Fibroblast of lung (primary cell): Measurements from ENCODE around the gene LONP2. TPM values are rescaled to one million over a fixed set of nuclear protein-coding genes. Genes with fewer than 3 reads are reported as not detected.
"Not testable (repeated sequence)": the region's sequence is repeated elsewhere in the genome, so short reads cannot be mapped to it uniquely, and the experiment has no call there.

Experiments
- DNase-seq, 2 donors: peaks; one replicate each; pipeline versions ENCODE4 v3.0.0 to v3.0.0-alpha.2; 2010; ENCODE audit warnings: low read depth in 2 of 2
- H2AFZ ChIP-seq: 2 replicates; pipeline ENCODE4 v1.5.1; 2012; ENCODE audit warnings: low read length, control low read depth, inconsistent platforms
- H3K27ac ChIP-seq: 2 replicates; pipeline ENCODE4 v1.5.1; 2011; ENCODE audit warnings: low read length, control low read depth; ENCODE audit not compliant: insufficient read depth
- H3K27me3 ChIP-seq: 2 replicates; pipeline ENCODE4 v1.5.1; 2011; ENCODE audit warnings: mild to moderate bottlenecking, low read length; ENCODE audit not compliant: control insufficient read depth, insufficient read depth
- H3K36me3 ChIP-seq: 2 replicates; pipeline ENCODE4 v1.5.1; 2011; ENCODE audit warnings: low read length; ENCODE audit not compliant: control insufficient read depth, insufficient read depth
- H3K4me1 ChIP-seq: 2 replicates; pipeline ENCODE4 v1.5.1; 2011; ENCODE audit warnings: low read length; ENCODE audit not compliant: control insufficient read depth, insufficient read depth; ENCODE audit errors: extremely low read depth
- H3K4me2 ChIP-seq: 2 replicates; pipeline ENCODE4 v1.5.1; 2011; ENCODE audit warnings: low read length, control low read depth; ENCODE audit not compliant: insufficient read depth; ENCODE audit errors: extremely low read depth
- H3K4me3 ChIP-seq, 4 experiments: fragments of 200-600 bp in 1 of 4; sonication (generic) in 1 of 4; replicated peaks in 1 of 4; 2 replicates each; pipeline ENCODE4 v1.5.1; 2011 to 2016; ENCODE audit warnings: low read length in 4 of 4, low read depth in 3 of 4, mild to moderate bottlenecking in 3 of 4, control low read depth in 2 of 4, inconsistent platforms in 1 of 4, mixed read lengths in 1 of 4; ENCODE audit not compliant: insufficient read depth in 1 of 4; ENCODE audit errors: control extremely low read depth in 1 of 4
- H3K79me2 ChIP-seq: 2 replicates; pipeline ENCODE4 v1.5.1; 2012; ENCODE audit warnings: mild to moderate bottlenecking, low read length, inconsistent platforms; ENCODE audit not compliant: control insufficient read depth, insufficient read depth
- H3K9ac ChIP-seq: 2 replicates; pipeline ENCODE4 v1.5.1; 2011; ENCODE audit warnings: mild to moderate bottlenecking, low read length, control low read depth; ENCODE audit not compliant: insufficient read depth
- H3K9me3 ChIP-seq: 2 replicates; pipeline ENCODE4 v1.5.1; 2012; ENCODE audit warnings: low read depth, low read length; ENCODE audit not compliant: control insufficient read depth, insufficient read depth
- H4K20me1 ChIP-seq: 2 replicates; pipeline ENCODE4 v1.5.1; 2011; ENCODE audit warnings: low read length; ENCODE audit not compliant: control insufficient read depth, insufficient read depth; ENCODE audit errors: extremely low read depth
- EZH2 ChIP-seq: IDR thresholded peaks from 2 replicates; pipeline ENCODE4 v1.5.1; 2012; ENCODE audit warnings: low read length, control low read depth, mild to moderate bottlenecking; ENCODE audit errors: missing control alignments
- polyA plus RNA-seq, 2 donors: library from polyadenylated mRNA; depleted of rRNA in 1 of 2; stranded (reverse) in 1 of 2; unstranded in 1 of 2; fragments of >200 nt; gene quantifications; 2 replicates each; pipeline ENCODE4 v1.2.1, GENCODE V29; 2011 to 2012; ENCODE audit warnings: missing spikeins in 1 of 2
- total RNA-seq: library from RNA; depleted of rRNA; stranded (reverse); fragments of >200 nt; gene quantifications from 2 replicates; pipeline ENCODE4 v1.2.1, GENCODE V29; 2014
- TF ChIP-seq, protein P1 (sequence below), 2 donors: IDR thresholded peaks in 1 of 2; conservative IDR thresholded peaks in 1 of 2; 1 replicate in 1 of 2; 2 replicates in 1 of 2; pipeline ENCODE4 v1.5.1; 2011 to 2012; ENCODE audit warnings: low read length in 2 of 2, control low read depth in 1 of 2, inconsistent platforms in 1 of 2, low read depth in 1 of 2, mild to moderate bottlenecking in 1 of 2

Gene LONP2
- total and polyA plus RNA-seq, 2 donors (not counting 1 experiment from before 2014, with no cell fraction given) = 44.0 to 60.8 TPM

DNA sequence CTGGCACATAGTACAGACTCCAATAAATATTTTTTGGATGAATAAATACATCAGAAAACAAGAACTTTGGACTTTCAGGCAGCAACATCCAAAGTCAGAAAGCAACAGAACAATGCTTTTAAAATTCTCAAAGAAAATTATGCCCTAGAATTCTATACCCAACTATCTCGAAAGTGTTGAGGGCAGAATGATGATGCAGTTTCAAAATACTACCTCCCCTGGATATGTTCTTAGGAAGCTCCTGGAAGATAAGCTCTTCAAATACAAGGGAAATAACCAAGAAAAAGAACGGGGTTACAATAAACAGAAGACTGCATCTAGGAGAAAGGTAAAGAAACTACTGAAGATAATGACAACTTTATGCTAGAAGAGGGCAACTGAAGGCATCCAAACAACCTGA lies 130.2 kb downstream of the LONP2 start:
- peaks cover 89% of the 10 kb centered on the region for H3K79me2 ChIP-seq
- no peak overlapping the region for H3K4me2 ChIP-seq
- no peak overlapping the region for H3K4me3 ChIP-seq
- no peak for DNase-seq
- H3K4me1 ChIP-seq = peaks cover 10% of the 10 kb centered on the region
- H3K27me3 ChIP-seq = no peaks in the 10 kb centered on the region
- no peak overlapping the region for H2AFZ ChIP-seq
- peaks cover 2% of the 10 kb centered on the region for H4K20me1 ChIP-seq
- TF ChIP-seq, protein P1, sequence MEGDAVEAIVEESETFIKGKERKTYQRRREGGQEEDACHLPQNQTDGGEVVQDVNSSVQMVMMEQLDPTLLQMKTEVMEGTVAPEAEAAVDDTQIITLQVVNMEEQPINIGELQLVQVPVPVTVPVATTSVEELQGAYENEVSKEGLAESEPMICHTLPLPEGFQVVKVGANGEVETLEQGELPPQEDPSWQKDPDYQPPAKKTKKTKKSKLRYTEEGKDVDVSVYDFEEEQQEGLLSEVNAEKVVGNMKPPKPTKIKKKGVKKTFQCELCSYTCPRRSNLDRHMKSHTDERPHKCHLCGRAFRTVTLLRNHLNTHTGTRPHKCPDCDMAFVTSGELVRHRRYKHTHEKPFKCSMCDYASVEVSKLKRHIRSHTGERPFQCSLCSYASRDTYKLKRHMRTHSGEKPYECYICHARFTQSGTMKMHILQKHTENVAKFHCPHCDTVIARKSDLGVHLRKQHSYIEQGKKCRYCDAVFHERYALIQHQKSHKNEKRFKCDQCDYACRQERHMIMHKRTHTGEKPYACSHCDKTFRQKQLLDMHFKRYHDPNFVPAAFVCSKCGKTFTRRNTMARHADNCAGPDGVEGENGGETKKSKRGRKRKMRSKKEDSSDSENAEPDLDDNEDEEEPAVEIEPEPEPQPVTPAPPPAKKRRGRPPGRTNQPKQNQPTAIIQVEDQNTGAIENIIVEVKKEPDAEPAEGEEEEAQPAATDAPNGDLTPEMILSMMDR (conservative IDR thresholded peaks at IDR 0.05 in 1 of 2, IDR thresholded peaks at IDR 0.05 in 1 of 2; ENCODE audit: low read depth in 1 of 2, low read length in 2 of 2) = no peak
- TF ChIP-seq EZH2 = no peak
- H3K9ac ChIP-seq = no peak overlapping the region
- no peak overlapping the region for H3K27ac ChIP-seq
- H3K9me3 ChIP-seq = no peaks in the 10 kb centered on the region
- H3K36me3 ChIP-seq = no peaks in the 10 kb centered on the region

DNA sequence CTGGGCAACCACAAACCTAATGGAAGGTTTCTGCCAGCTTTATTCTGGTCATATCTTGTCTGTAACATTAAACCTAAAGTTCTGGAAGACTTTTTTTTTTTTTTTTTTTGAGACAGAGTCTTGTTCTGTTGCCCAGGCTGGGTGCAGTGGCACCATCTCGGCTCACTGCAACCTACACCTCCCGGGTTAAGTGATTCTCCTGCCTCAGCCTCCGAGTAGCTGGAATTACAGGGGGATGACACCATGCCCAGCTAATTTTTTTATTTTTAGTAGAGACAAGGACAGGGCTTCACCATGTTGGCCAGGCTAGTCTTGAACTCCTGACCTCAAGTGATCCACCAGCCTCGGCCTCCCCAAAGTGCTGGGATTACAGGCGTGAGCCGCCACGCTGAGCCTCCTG lies 133.2 kb downstream of the LONP2 start:
- H3K4me2 ChIP-seq, H3K9me3 ChIP-seq, H3K36me3 ChIP-seq, H3K4me3 ChIP-seq, H3K27ac ChIP-seq, H3K27me3 ChIP-seq, H3K9ac ChIP-seq, H2AFZ ChIP-seq, H3K4me1 ChIP-seq, H4K20me1 ChIP-seq: not testable (repeated sequence)
- peak in 1 of 2 donors; percentile 20 for DNase-seq
- H3K79me2 ChIP-seq = peaks cover 95% of the 10 kb centered on the region

DNA sequence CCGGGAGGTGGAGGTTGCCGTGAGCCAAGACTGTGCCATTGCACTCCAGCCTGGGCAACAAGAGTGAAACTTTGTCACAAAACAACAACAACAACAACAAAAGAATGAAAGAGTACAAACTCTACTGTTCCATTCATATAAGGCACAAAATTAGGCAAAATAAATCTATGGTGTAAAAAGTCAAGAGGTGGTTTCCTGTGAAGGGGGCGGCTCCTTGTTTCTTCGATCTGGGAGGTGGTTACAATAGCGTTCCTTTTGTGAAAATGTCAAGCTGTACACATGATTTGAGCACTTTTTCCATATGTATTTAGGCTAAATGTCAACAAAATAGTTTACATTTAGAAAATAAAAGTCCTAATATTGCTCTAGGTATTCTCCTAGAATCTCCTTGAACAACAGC lies 134.2 kb downstream of the LONP2 start:
- peaks cover 2% of the 10 kb centered on the region for H4K20me1 ChIP-seq
- H3K9ac ChIP-seq = no peak overlapping the region
- no peak overlapping the region for H3K4me2 ChIP-seq
- H2AFZ ChIP-seq = no peak overlapping the region
- H3K4me1 ChIP-seq = peaks cover 10% of the 10 kb centered on the region
- no peak overlapping the region for H3K27ac ChIP-seq
- H3K9me3 ChIP-seq = no peaks in the 10 kb centered on the region
- TF ChIP-seq, protein P1 (conservative IDR thresholded peaks at IDR 0.05 in 1 of 2, IDR thresholded peaks at IDR 0.05 in 1 of 2; ENCODE audit: low read depth in 1 of 2, low read length in 2 of 2) = no peak
- no peak for TF ChIP-seq EZH2
- peaks cover 95% of the 10 kb centered on the region for H3K79me2 ChIP-seq
- no peaks in the 10 kb centered on the region for H3K27me3 ChIP-seq
- H3K4me3 ChIP-seq = no peak overlapping the region
- DNase-seq = no peak
- H3K36me3 ChIP-seq = no peaks in the 10 kb centered on the region
